ENCODE data around the gene CYP39A1.

DNA sequence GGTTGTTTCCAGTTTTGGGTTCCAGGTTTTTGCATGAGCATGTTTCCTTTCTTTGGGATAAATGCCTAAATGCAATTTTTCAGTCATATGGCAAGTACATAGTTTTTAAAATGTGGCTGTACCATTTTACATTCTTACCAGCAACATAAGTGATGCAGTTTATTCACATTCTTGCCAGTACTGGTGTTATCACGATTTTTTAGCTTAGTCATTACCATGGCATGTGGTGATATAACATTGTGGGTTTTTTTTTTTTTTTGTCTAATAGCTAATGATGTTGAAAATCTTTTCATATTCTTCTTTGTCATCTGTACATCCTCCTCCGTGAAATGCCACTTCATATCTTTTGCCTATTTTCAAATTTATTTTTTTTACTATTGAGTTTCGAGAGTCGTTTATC, 32.2 kb upstream of the CYP39A1 start:
- TF ChIP-seq, protein P1, sequence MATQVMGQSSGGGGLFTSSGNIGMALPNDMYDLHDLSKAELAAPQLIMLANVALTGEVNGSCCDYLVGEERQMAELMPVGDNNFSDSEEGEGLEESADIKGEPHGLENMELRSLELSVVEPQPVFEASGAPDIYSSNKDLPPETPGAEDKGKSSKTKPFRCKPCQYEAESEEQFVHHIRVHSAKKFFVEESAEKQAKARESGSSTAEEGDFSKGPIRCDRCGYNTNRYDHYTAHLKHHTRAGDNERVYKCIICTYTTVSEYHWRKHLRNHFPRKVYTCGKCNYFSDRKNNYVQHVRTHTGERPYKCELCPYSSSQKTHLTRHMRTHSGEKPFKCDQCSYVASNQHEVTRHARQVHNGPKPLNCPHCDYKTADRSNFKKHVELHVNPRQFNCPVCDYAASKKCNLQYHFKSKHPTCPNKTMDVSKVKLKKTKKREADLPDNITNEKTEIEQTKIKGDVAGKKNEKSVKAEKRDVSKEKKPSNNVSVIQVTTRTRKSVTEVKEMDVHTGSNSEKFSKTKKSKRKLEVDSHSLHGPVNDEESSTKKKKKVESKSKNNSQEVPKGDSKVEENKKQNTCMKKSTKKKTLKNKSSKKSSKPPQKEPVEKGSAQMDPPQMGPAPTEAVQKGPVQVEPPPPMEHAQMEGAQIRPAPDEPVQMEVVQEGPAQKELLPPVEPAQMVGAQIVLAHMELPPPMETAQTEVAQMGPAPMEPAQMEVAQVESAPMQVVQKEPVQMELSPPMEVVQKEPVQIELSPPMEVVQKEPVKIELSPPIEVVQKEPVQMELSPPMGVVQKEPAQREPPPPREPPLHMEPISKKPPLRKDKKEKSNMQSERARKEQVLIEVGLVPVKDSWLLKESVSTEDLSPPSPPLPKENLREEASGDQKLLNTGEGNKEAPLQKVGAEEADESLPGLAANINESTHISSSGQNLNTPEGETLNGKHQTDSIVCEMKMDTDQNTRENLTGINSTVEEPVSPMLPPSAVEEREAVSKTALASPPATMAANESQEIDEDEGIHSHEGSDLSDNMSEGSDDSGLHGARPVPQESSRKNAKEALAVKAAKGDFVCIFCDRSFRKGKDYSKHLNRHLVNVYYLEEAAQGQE (IDR thresholded peaks at IDR 0.05; ENCODE audit: insufficient replicate concordance, low read depth) = no peak
- TF ChIP-seq, protein P2, sequence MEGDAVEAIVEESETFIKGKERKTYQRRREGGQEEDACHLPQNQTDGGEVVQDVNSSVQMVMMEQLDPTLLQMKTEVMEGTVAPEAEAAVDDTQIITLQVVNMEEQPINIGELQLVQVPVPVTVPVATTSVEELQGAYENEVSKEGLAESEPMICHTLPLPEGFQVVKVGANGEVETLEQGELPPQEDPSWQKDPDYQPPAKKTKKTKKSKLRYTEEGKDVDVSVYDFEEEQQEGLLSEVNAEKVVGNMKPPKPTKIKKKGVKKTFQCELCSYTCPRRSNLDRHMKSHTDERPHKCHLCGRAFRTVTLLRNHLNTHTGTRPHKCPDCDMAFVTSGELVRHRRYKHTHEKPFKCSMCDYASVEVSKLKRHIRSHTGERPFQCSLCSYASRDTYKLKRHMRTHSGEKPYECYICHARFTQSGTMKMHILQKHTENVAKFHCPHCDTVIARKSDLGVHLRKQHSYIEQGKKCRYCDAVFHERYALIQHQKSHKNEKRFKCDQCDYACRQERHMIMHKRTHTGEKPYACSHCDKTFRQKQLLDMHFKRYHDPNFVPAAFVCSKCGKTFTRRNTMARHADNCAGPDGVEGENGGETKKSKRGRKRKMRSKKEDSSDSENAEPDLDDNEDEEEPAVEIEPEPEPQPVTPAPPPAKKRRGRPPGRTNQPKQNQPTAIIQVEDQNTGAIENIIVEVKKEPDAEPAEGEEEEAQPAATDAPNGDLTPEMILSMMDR (IDR thresholded peaks at IDR 0.05; ENCODE audit: insufficient read depth, low read length) = no peak

Data from HL-60 (cell line).